Activated T-helper 17 cell treated with anti-CD3 and anti-CD28 coated beads, Interleukin-2, amount 50 U/mL, for 72 hours (primary cell): Measurements from ENCODE around the gene PPTC7. TPM values are rescaled to one million over a fixed set of nuclear protein-coding genes. Genes with fewer than 3 reads are reported as not detected.
A peak's percentile ranks its signal among the peaks of the same experiment; 100 is the strongest.
"Not testable (repeated sequence)": the region's sequence is repeated elsewhere in the genome, so short reads cannot be mapped to it uniquely, and the experiment has no call there.

Experiments used
- ATAC-seq: fragments of 150-1000 bp; cut with Tn5 transposase; replicated peaks from 2 replicates; pipeline ENCODE4 v1.10.0; 2021; ENCODE audit warnings: mild to moderate bottlenecking, moderate library complexity
- H3K27ac Mint-ChIP-seq: one replicate; pipeline ENCODE4 v1.8.0; 2022; ENCODE audit warnings: mixed read lengths
- H3K27me3 Mint-ChIP-seq: one replicate; pipeline ENCODE4 v1.8.0; 2022; ENCODE audit warnings: mixed read lengths
- H3K36me3 Mint-ChIP-seq: one replicate; pipeline ENCODE4 v1.8.0; 2022; ENCODE audit warnings: low read depth, mild to moderate bottlenecking, mixed read lengths
- H3K4me1 Mint-ChIP-seq: one replicate; pipeline ENCODE4 v1.8.0; 2022; ENCODE audit warnings: mixed read lengths
- H3K4me3 Mint-ChIP-seq: one replicate; pipeline ENCODE4 v1.8.0; 2022; ENCODE audit warnings: mild to moderate bottlenecking, mixed read lengths
- H3K9me3 Mint-ChIP-seq: one replicate; pipeline ENCODE4 v1.8.0; 2022; ENCODE audit warnings: mixed read lengths
- total RNA-seq, 2 donors: library from RNA; stranded (reverse); gene quantifications; one replicate each; pipeline ENCODE4 v1.2.3, GENCODE V29; 2022

The PPTC7 gene, protein sequence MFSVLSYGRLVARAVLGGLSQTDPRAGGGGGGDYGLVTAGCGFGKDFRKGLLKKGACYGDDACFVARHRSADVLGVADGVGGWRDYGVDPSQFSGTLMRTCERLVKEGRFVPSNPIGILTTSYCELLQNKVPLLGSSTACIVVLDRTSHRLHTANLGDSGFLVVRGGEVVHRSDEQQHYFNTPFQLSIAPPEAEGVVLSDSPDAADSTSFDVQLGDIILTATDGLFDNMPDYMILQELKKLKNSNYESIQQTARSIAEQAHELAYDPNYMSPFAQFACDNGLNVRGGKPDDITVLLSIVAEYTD
- 10 to 100 TPM; 31.4 to 36.7 TPM for total RNA-seq

DNA sequence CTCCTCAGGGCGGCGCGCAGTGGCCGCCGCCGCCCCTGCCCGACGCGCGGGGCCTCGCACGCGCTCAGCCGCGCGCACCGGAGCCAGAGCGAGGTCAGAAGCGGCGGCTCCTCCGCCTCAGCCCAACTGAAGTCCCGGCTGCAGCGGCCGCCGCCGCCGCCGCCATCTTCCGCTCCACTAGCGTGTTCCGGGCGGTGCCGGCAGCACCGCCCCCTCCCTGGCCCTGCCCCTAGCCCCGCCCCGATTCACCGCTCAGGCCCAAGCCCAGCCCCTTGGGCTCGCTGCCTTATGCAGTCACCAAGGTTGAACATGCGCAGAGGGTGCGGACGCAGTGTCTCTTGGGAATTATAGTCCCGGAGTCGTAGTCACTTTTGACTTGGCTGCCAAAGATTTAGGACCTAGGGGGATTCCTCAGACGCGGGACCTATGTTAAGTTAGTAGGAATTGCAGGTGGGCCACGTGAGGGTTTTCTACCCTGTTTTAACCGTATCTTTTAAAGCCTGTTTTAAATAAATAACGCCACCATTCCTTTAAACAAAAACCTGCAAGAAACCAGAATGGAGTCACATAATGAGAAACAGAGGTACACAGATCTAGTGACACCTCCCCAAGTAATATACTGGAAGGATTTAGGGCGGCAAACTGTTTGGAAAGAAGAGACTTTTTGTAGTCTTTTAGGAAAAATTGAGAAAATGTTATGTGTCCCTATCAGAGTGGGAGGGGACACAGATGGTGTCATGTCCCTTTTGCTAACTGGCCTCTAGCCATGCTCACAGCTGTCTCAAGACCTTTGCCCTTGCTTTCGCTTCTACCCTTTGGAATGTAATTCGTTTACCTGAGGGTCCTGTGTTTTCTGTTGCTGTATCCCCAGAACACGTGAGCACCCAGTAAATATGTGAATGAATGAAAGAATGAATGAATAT, at the start of gene PPTC7:
PPTC7 (minus strand) TSS at position 182 of the 923 bp plus-strand sequence. CDS start 287 bp downstream, outside the sequence.
- Mint-ChIP-seq H3K4me1 (peaks cover 22% of the 10 kb centered on the region), H3K27me3 (no peaks in the 10 kb centered on the region), H3K4me3 (peak within 1 kb of the TSS; percentile 97), H3K36me3 (peaks cover 39% of the 10 kb centered on the region), H3K9me3 (no peaks in the 10 kb centered on the region), H3K27ac (peak within 1 kb of the TSS; percentile 92)
- ATAC-seq = peak; percentile 85

DNA sequence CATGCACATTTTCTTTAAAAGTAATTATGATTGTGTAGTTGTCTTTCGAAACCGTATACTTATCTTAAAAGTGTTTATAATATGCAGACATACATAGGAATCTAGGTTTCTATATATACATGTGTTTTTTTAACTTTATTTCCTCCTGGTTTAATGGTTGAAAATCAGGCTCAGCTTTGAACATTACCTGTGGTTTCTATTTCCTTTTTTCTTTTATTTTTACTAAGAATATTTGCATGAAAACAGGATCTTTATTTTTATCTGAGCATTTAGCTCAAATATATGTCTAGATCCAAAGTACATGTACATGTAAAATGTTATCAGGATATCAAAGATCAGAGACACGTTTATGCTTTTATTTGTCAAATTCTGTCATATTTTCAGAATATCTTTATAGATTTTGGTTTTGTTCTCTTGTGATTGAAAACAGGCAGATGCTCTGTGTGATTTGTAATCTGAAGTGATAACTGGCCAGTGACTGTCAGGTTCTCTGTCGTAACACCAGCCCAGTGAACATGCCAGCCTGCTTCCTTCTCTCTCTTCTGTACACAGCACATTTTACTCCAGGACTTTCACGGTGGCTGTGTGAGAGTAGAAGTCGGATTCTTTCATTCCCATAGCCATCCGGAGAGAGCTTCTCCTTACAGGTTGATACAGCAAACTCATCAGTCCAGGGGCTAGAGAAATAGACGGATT, 44.5 kb upstream of the PPTC7 start:
- no peak for ATAC-seq
- Mint-ChIP-seq H3K27me3 (no peaks in the 10 kb centered on the region), H3K4me1 (no peaks in the 10 kb centered on the region), H3K9me3 (no peaks in the 10 kb centered on the region), H3K36me3 (no peaks in the 10 kb centered on the region), H3K27ac (no peak overlapping the region), H3K4me3 (no peak overlapping the region)

DNA sequence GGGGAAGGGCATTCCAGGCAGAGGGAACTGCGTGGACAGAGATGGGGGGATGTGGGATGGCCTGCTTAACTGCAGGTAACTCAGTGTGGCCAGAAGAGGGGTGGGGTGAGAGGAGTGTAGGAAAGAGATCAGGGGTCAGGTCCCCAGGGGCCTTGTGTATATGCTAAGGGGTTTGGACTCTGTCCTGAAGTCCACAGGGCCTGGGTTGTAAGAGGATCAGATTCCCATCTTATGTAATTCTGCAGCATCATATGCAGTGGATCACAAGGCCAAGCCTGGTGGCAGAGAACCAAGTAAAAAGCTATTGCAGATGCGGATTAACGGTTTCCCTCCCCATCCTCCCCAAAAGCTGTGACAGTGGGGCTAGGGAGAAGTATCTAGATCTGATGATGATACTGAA, 39.5 kb upstream of the PPTC7 start:
- Mint-ChIP-seq H3K4me3 (no peak overlapping the region), H3K27ac (no peak overlapping the region), H3K36me3 (no peaks in the 10 kb centered on the region), H3K9me3 (no peaks in the 10 kb centered on the region), H3K4me1 (no peaks in the 10 kb centered on the region), H3K27me3 (no peaks in the 10 kb centered on the region)
- no peak for ATAC-seq

DNA sequence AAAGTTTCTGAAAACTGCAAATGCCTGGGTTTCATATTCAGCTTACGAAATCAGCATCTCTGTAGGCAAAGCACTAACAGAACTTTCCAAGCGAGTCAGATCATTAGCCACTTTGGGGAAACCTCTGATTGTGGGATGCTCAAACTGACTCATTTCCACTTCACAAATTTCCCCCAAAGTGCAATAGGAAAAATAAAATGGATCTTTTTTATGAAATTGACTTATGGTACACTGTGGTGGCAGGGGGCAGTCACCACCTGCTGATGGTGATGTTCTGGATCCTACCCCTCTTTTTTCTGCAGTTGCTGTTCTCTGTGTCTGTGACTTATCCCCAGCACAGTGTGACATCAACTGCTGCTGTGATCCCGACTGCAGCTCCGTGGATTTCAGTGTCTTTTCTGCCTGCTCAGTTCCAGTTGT, 36.4 kb upstream of the PPTC7 start:
- ATAC-seq = peak; percentile 93
- peak overlapping the region; percentile 41 for H3K4me3 Mint-ChIP-seq
- H3K4me1 Mint-ChIP-seq = no peaks in the 10 kb centered on the region
- H3K36me3 Mint-ChIP-seq = no peaks in the 10 kb centered on the region
- H3K27me3 Mint-ChIP-seq = no peaks in the 10 kb centered on the region
- H3K9me3 Mint-ChIP-seq = no peaks in the 10 kb centered on the region
- peak overlapping the region; percentile 52 for H3K27ac Mint-ChIP-seq

DNA sequence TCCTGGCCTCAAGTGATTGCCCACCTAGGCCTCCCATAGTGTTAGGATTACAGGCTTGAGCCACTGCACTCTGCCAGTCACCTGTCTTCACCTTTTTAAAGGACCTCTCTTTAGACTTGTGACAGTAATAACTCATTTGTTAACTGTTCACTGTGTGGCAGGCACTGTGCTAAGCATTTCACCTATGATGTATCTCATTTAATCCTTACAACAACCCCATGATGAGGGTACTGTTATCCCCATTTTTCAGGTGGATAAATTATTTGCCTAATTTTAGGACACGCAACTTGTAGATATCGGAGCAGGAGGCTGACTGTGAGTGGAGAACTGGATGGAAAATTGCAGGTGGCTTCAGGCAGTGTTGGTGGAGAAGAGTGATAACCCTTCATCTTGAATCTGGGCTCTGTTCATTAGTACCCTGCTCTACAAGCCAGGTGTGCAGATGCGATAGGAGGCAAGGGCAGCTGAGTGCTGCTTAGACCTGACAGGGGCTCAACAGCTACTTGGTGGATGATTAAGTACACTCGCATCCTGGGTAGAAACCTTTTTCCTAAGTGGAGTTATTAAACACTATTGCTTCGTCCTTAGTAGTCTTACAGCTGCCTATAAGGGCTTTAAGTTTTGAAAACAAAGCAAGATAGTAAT, 33.5 kb upstream of the PPTC7 start:
- H3K27ac Mint-ChIP-seq = no peak overlapping the region
- no peaks in the 10 kb centered on the region for H3K9me3 Mint-ChIP-seq
- no peak for ATAC-seq
- H3K36me3 Mint-ChIP-seq = no peaks in the 10 kb centered on the region
- no peak overlapping the region for H3K4me3 Mint-ChIP-seq
- H3K4me1 Mint-ChIP-seq = no peaks in the 10 kb centered on the region
- H3K27me3 Mint-ChIP-seq = no peaks in the 10 kb centered on the region

DNA sequence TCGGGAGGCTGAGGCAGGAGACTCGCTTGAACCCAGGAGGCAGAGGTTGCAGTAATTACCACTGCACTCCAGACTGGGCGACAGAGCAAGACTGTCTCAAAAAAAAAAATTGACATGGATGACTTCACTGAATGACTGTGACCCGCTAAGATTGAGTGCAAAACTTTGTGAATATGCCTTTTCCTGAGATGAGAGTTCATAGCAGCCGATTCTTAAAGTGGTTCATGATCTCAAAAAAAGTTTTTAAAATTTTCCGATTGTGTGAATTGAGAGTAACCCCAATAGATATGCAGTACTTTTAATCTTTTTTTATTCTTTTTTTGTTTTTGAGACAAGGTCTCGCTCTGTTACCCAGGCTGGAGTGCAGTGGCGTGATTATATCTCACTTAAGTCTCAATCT, 32.1 kb upstream of the PPTC7 start:
- ATAC-seq = no peak
- Mint-ChIP-seq H3K27me3 (no peaks in the 10 kb centered on the region), H3K4me1 (no peaks in the 10 kb centered on the region), H3K27ac (no peak overlapping the region), H3K36me3 (no peaks in the 10 kb centered on the region), H3K9me3 (no peaks in the 10 kb centered on the region), H3K4me3 (peak overlapping the region; percentile 69)

DNA sequence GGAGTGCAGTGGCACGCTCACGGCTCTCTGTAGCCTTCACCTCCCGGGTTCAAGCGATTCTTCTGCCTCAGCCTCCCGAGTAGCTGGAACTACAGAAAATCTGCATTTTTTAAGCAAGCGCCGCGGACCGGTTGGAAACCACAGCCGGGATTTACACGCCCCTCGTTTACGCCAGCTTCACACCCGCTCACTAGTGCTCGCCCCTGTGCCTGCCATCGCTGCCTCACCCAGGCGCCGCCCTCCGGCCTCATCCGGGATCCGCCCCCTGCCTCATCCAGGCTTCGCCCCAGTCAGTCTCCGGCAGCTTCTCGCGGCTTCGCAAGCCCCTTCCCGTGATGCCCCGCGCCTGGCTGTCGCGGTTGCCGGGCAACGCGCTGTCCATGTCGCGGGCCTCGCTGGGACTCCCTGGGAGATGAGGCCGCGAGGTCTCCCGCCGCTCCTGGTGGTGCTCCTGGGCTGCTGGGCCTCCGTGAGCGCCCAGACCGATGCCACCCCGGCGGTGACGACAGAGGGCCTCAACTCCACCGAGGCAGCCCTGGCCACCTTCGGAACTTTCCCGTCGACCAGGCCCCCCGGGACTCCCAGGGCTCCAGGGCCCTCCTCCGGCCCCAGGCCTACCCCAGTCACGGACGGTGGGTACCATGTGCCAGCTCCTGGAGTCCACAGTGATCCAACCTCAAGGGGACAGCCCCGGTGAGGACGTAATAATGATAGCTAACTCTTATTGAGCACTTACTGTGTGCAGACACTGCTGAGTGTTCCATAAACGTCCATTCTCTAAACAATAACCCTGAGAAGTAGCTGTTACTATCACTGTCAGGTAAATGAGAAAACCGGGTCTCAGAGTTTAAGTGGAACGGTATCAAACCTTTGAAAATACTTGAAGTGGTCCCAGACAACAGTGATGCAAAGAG, 30.9 kb upstream of the PPTC7 start, which contains the start of gene TCTN1:
TCTN1 (plus strand) TSS at position 359 of the 914 bp plus-strand sequence; CDS start at position 413, 54 bp downstream.
- no peaks in the 10 kb centered on the region for H3K27me3 Mint-ChIP-seq
- H3K4me1 Mint-ChIP-seq = no peaks in the 10 kb centered on the region
- no peaks in the 10 kb centered on the region for H3K9me3 Mint-ChIP-seq
- peak within 1 kb of the TSS; percentile 66 for H3K27ac Mint-ChIP-seq
- ATAC-seq = peak; percentile 99
- no peaks in the 10 kb centered on the region for H3K36me3 Mint-ChIP-seq
- H3K4me3 Mint-ChIP-seq = peak within 1 kb of the TSS; percentile 69

DNA sequence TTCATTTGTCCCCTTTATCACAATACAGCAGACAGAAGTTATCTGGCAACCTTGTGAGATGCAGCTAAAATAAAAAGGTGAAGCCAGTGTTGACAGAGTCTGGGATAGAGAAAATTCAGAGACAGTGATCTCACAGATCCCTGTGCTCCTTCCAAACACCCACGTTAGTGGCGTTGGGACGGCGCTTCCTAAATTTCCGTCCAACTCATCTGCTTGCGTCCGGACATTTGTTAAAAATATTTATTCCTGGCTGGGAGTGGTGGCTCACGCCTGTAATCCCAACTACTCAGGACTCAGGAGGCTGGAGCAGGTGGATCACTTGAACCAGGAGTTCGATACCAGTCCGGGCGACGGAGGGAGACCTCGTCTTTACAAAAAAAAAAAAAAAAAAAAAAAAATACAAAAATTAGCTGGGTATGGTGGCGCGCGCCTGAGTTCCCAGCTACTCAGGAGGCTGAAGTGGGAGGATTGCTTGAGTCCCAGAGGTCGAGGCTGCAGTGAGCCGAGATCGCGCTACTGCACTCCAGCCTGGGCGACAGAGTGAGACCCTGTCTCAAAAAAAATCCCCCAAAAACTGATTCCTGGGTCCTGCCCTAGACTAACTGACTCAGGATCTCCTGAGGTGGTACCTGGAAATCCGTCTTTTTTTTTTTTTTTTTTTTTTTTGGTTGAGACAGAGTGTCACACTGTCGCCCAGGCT, 30.1 kb upstream of the PPTC7 start:
- H3K4me3 Mint-ChIP-seq = peak overlapping the region; percentile 69
- ATAC-seq = no peak
- H3K36me3 Mint-ChIP-seq = no peaks in the 10 kb centered on the region
- H3K27me3 Mint-ChIP-seq = no peaks in the 10 kb centered on the region
- H3K9me3 Mint-ChIP-seq = no peaks in the 10 kb centered on the region
- peak overlapping the region; percentile 66 for H3K27ac Mint-ChIP-seq
- no peaks in the 10 kb centered on the region for H3K4me1 Mint-ChIP-seq

DNA sequence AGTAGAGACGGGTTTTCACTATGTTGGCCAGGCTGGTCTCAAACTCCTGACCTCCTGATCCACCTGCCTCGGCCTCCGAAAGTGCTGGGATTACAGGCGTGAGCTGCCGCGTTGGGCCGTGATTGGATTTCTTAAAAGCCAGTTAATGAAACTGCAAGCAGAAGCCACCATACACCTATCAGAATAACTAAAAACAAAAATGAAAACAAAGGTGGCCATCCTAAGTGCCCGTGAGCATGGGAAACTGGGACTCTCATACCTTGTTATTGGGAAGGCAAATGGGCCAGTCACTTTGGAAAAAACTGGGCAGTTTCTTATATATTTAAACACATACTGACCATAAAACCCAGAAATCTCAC, 23.1 kb upstream of the PPTC7 start:
- no peaks in the 10 kb centered on the region for H3K36me3 Mint-ChIP-seq
- H3K4me3 Mint-ChIP-seq = peak overlapping the region; percentile 82
- ATAC-seq = no peak
- no peaks in the 10 kb centered on the region for H3K9me3 Mint-ChIP-seq
- H3K27ac Mint-ChIP-seq = peak overlapping the region; percentile 88
- H3K27me3 Mint-ChIP-seq = no peaks in the 10 kb centered on the region
- no peaks in the 10 kb centered on the region for H3K4me1 Mint-ChIP-seq

DNA sequence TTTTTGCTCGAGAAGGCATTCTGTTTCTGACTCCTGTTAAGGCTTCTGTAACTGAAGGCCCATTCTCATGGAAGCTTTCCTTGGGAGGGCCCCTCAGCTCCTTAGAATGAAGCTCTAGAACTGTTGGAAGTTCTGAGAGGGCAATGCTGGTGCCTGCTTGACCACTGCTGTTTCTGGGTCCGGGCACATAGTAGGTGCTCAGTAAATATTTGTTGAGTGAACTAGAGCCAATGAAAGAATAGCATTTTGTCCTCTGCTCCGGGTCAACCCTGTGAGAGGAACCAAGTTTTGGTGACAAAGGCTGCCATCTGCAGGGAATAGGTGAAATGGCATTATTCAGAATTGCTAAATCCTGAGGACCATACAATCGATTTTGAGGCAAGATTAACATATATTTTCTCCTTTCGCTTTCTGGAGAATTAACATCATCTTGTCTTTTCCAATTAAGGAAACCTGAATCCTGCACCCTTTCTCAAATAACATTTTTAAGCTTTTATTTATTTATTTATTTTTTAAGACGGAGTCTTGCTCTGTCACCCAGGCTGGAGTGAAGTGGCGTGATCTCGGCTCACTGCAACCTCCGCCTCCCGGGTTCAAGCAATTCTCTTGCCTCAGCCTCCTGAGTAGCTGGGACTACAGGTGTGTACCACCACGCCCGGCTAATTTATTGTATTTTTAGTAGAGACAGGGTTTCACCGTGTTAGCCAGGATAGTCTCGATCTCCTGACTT, 19.1 kb upstream of the PPTC7 start:
- not testable (repeated sequence) for H3K27me3 Mint-ChIP-seq, H3K27ac Mint-ChIP-seq, H3K4me3 Mint-ChIP-seq, H3K36me3 Mint-ChIP-seq, H3K9me3 Mint-ChIP-seq, H3K4me1 Mint-ChIP-seq
- peak; percentile 87 for ATAC-seq

DNA sequence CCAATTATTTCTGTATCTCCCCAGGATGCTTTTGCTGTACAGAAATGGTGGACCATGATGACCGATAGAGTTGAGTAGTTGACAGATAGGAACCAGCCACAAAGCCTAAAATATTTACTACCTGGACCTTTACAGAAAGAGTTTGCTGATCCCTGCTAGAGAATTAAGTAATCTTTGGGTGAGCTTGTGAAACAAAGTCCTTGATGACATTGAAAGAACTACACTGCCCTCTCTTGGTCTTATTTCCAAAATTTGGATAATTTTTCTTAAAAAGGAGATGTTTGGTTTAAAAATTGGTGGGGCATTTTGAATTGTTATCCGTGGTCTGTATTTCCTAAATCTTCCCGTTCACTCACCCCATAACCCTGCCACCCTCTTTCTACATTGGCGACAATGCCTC, 17.1 kb upstream of the PPTC7 start:
- Mint-ChIP-seq H3K4me3 (no peak overlapping the region), H3K9me3 (no peaks in the 10 kb centered on the region), H3K27me3 (no peaks in the 10 kb centered on the region), H3K36me3 (no peaks in the 10 kb centered on the region), H3K27ac (no peak overlapping the region), H3K4me1 (peaks cover 7% of the 10 kb centered on the region)
- ATAC-seq = peak; percentile 29

DNA sequence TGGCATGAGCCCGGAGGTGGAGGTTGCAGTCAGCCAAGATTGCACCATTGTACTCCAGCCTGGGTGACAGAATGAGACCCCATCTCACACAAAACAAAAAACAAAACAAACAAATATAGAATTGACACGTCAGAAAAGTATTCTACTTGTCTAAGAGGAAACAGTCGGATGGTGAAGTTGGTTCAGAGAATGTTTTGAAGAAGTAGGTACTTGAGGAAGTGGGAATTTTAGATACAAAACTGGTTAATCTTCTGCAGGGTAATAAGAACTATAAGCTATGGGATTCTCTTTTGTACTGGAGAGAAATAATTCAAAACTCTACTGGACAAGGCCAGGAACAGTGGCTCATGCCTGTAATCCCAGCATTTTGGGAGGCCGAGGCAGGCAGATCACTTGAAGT, 16.2 kb upstream of the PPTC7 start:
- Mint-ChIP-seq H3K27ac (no peak overlapping the region), H3K27me3 (no peaks in the 10 kb centered on the region), H3K4me1 (peaks cover 7% of the 10 kb centered on the region), H3K36me3 (no peaks in the 10 kb centered on the region), H3K4me3 (no peak overlapping the region), H3K9me3 (no peaks in the 10 kb centered on the region)
- ATAC-seq = no peak
